Panc1 (cell line): ENCODE data around the gene TEAD4.

ENCODE experiments used
- POLR2AphosphoS5 ChIP-seq: IDR thresholded peaks from 2 replicates; pipeline ENCODE4 v1.6.1; 2012; ENCODE audit warnings: mild to moderate bottlenecking, low read depth, low read length, moderate library complexity
- SIN3A ChIP-seq: IDR thresholded peaks from 2 replicates; pipeline ENCODE4 v1.6.1; 2012; ENCODE audit warnings: low read depth, mild to moderate bottlenecking, low read length, moderate library complexity, borderline replicate concordance; ENCODE audit not compliant: insufficient read depth
- TF ChIP-seq, protein P1 (sequence below): fragments of 450-650 bp; IDR thresholded peaks from 2 replicates; pipeline ENCODE4 v1.5.1; 2017; ENCODE audit warnings: mild to moderate bottlenecking
- TF ChIP-seq, protein P2 (sequence below), 2 experiments: IDR thresholded peaks; 2 replicates each; pipeline ENCODE4 v1.6.1; 2011 to 2012; ENCODE audit warnings: low read depth in 2 of 2, control low read depth in 1 of 2, low read length in 1 of 2, mild to moderate bottlenecking in 1 of 2, moderate library complexity in 1 of 2; ENCODE audit not compliant: insufficient read depth in 1 of 2

DNA sequence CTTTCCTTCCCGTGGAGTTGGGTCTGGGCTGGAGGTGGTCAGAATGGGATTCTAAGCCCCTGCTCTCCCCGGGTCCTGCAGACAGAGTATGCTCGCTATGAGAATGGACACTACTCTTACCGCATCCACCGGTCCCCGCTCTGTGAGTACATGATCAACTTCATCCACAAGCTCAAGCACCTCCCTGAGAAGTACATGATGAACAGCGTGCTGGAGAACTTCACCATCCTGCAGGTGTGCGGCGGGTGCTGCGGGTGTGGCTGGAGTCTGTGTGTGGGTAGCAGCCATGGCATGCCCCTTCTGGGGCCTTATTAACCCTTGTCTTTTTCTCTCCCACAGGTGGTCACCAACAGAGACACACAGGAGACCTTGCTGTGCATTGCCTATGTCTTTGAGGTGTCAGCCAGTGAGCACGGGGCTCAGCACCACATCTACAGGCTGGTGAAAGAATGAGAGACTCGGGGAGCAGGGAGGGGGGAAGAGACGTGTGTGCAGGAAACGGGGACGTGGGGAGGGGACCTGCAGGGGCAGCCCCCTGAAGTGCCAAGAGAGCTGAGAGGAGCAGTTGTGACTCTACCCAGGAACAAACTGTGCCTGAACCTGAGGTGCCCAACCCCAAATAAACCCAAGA, 80.9 kb downstream of the TEAD4 start:
- TF ChIP-seq, protein P1, sequence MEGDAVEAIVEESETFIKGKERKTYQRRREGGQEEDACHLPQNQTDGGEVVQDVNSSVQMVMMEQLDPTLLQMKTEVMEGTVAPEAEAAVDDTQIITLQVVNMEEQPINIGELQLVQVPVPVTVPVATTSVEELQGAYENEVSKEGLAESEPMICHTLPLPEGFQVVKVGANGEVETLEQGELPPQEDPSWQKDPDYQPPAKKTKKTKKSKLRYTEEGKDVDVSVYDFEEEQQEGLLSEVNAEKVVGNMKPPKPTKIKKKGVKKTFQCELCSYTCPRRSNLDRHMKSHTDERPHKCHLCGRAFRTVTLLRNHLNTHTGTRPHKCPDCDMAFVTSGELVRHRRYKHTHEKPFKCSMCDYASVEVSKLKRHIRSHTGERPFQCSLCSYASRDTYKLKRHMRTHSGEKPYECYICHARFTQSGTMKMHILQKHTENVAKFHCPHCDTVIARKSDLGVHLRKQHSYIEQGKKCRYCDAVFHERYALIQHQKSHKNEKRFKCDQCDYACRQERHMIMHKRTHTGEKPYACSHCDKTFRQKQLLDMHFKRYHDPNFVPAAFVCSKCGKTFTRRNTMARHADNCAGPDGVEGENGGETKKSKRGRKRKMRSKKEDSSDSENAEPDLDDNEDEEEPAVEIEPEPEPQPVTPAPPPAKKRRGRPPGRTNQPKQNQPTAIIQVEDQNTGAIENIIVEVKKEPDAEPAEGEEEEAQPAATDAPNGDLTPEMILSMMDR: no peak
- TF ChIP-seq, protein P2, sequence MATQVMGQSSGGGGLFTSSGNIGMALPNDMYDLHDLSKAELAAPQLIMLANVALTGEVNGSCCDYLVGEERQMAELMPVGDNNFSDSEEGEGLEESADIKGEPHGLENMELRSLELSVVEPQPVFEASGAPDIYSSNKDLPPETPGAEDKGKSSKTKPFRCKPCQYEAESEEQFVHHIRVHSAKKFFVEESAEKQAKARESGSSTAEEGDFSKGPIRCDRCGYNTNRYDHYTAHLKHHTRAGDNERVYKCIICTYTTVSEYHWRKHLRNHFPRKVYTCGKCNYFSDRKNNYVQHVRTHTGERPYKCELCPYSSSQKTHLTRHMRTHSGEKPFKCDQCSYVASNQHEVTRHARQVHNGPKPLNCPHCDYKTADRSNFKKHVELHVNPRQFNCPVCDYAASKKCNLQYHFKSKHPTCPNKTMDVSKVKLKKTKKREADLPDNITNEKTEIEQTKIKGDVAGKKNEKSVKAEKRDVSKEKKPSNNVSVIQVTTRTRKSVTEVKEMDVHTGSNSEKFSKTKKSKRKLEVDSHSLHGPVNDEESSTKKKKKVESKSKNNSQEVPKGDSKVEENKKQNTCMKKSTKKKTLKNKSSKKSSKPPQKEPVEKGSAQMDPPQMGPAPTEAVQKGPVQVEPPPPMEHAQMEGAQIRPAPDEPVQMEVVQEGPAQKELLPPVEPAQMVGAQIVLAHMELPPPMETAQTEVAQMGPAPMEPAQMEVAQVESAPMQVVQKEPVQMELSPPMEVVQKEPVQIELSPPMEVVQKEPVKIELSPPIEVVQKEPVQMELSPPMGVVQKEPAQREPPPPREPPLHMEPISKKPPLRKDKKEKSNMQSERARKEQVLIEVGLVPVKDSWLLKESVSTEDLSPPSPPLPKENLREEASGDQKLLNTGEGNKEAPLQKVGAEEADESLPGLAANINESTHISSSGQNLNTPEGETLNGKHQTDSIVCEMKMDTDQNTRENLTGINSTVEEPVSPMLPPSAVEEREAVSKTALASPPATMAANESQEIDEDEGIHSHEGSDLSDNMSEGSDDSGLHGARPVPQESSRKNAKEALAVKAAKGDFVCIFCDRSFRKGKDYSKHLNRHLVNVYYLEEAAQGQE (IDR thresholded peaks at IDR 0.05; ENCODE audit: insufficient read depth in 1 of 2, low read depth in 2 of 2, low read length in 1 of 2): no peak
- TF ChIP-seq POLR2AphosphoS5 (no peak), SIN3A (no peak)
